HL-60 (cell line): ENCODE results near the gene ARL6IP1.

Experiments
- DNase-seq, 2 experiments: peaks; one replicate each; pipeline ENCODE4 v3.0.0-alpha.2; 2010 to 2020; ENCODE audit warnings: low read depth in 1 of 2, low spot score in 1 of 2
- H3K27ac ChIP-seq: fragments of 250-450 bp; sonication (Bioruptor Pico); replicated peaks from 2 replicates; pipeline ENCODE4 v1.5.1; 2020; ENCODE audit warnings: mild to moderate bottlenecking, moderate library complexity
- H3K27me3 ChIP-seq: fragments of 250-450 bp; sonication (Bioruptor Pico); 2 replicates; pipeline ENCODE4 v1.5.1; 2021; ENCODE audit warnings: mild to moderate bottlenecking, moderate library complexity; ENCODE audit not compliant: insufficient read depth, poor library complexity, severe bottlenecking
- H3K4me3 ChIP-seq: replicated peaks from 2 replicates; pipeline ENCODE4 v1.5.1; 2011; ENCODE audit warnings: mild to moderate bottlenecking, control low read depth, low read length; ENCODE audit not compliant: insufficient read depth
- CTCF ChIP-seq: IDR thresholded peaks from one replicate; pipeline ENCODE4 v1.5.1; 2011; ENCODE audit warnings: low read length, control low read depth, inconsistent platforms; ENCODE audit not compliant: insufficient read depth
- GABPA ChIP-seq: IDR thresholded peaks from 2 replicates; pipeline ENCODE4 v1.6.1; 2012; ENCODE audit warnings: low read depth
- POLR2AphosphoS5 ChIP-seq: IDR thresholded peaks from 2 replicates; pipeline ENCODE4 v1.6.1; 2012; ENCODE audit warnings: low read depth
- REST ChIP-seq: IDR thresholded peaks from 2 replicates; pipeline ENCODE4 v1.6.1; 2012; ENCODE audit warnings: low read depth; ENCODE audit not compliant: insufficient replicate concordance
- SPI1 ChIP-seq: IDR thresholded peaks from 2 replicates; pipeline ENCODE4 v1.6.1; 2012; ENCODE audit warnings: low read depth, mild to moderate bottlenecking, borderline replicate concordance

The ARL6IP1 gene

GRCh38 chr16:18784917-18785623 is 16.3 kb downstream of the ARL6IP1 start:
- DNase-seq = no peak
- Histone ChIP-seq H3K27me3 (no peaks in the 10 kb centered on the region), H3K27ac (no peak overlapping the region), H3K4me3 (no peak overlapping the region)
- TF ChIP-seq SPI1 = no peak
- no peak for TF ChIP-seq GABPA
- no peak for TF ChIP-seq CTCF
- TF ChIP-seq REST = no peak
- TF ChIP-seq POLR2AphosphoS5 = no peak

- no peak for DNase-seq
These were observed 17.7 kb downstream of the ARL6IP1 start for GRCh38 chr16:18783430-18784341.

More at GRCh38 chr16:18783430-18784341, 17.7 kb downstream of the ARL6IP1 start:
- Histone ChIP-seq H3K27me3 (no peaks in the 10 kb centered on the region), H3K27ac (no peak overlapping the region), H3K4me3 (no peak overlapping the region)
- no peak for TF ChIP-seq CTCF
- TF ChIP-seq GABPA = no peak
- no peak for TF ChIP-seq SPI1
- TF ChIP-seq POLR2AphosphoS5 = no peak; the same call in 1 of the 2 replicates
- no peak for TF ChIP-seq REST
